AG08396 (cell line): Measurements from ENCODE around the gene CLEC12A.
"Not testable (repeated sequence)": the region's sequence is repeated elsewhere in the genome, so short reads cannot be mapped to it uniquely, and the experiment has no call there.

ENCODE experiments used
- DNase-seq: peaks from one replicate; pipeline ENCODE4 v3.0.0; 2012; ENCODE audit warnings: low spot score, mixed read lengths

CLEC12A gene

GRCh38 chr12:9973949-9974348 is 2.7 kb downstream of the CLEC12A start:
- no peak for DNase-seq

GRCh38 chr12:9974731-9975130 is 3.5 kb downstream of the CLEC12A start:
- DNase-seq = not testable (repeated sequence)

GRCh38 chr12:9975614-9976013 is 4.4 kb downstream of the CLEC12A start:
- DNase-seq = no peak

GRCh38 chr12:9976626-9977025 is 5.4 kb downstream of the CLEC12A start:
- DNase-seq = not testable (repeated sequence)

GRCh38 chr12:9977916-9978315 is 6.7 kb downstream of the CLEC12A start:
- no peak for DNase-seq

- no peak for DNase-seq
These were observed 8.9 kb downstream of the CLEC12A start for GRCh38 chr12:9980126-9980525.

- no peak for DNase-seq
These were observed 20.7 kb downstream of the CLEC12A start for GRCh38 chr12:9991876-9992275.

GRCh38 chr12:9992296-9992695 is 21.1 kb downstream of the CLEC12A start:
- no peak for DNase-seq

- no peak for DNase-seq
These were observed 27.8 kb downstream of the CLEC12A start, which contains the start of gene CLEC1B for GRCh38 chr12:9999016-9999415. CLEC1B (minus strand) TSS chr12:9999121; CDS start chr12:9999100, 21 bp downstream.

GRCh38 chr12:10001171-10001776 is 30.1 kb downstream of the CLEC12A start:
- no peak for DNase-seq

GRCh38 chr12:10012630-10013330 is 41.6 kb downstream of the CLEC12A start:
- DNase-seq = no peak

- DNase-seq = no peak
These were observed 44.2 kb downstream of the CLEC12A start for GRCh38 chr12:10015450-10015849.

GRCh38 chr12:10016881-10017280 is 45.7 kb downstream of the CLEC12A start:
- DNase-seq = no peak

- DNase-seq = peak; percentile 21
These were observed 47.2 kb downstream of the CLEC12A start for GRCh38 chr12:10018386-10018785.

- no peak for DNase-seq
These were observed 50.1 kb downstream of the CLEC12A start for GRCh38 chr12:10021342-10021741.

GRCh38 chr12:10025236-10025635 is 54.0 kb downstream of the CLEC12A start:
- DNase-seq = no peak

GRCh38 chr12:10026666-10027065 is 55.5 kb downstream of the CLEC12A start:
- not testable (repeated sequence) for DNase-seq

GRCh38 chr12:10027311-10027710 is 56.1 kb downstream of the CLEC12A start:
- DNase-seq = no peak

GRCh38 chr12:10027721-10028120 is 56.5 kb downstream of the CLEC12A start:
- DNase-seq = peak; percentile 15

GRCh38 chr12:10030446-10030845 is 59.2 kb downstream of the CLEC12A start, which contains the start of gene CLEC9A:
CLEC9A (plus strand) TSS chr12:10030682; CDS start chr12:10052688, 22,006 bp downstream.
- no peak for DNase-seq

- DNase-seq = no peak
These were observed 60.1 kb downstream of the CLEC12A start for GRCh38 chr12:10031321-10031720.

- DNase-seq = peak; percentile 76
These were observed 60.6 kb downstream of the CLEC12A start for GRCh38 chr12:10031771-10032175.

GRCh38 chr12:10033783-10034545 is 62.8 kb downstream of the CLEC12A start:
- no peak for DNase-seq
